Left ventricle myocardium inferior (tissue), 1 donor: Measurements from ENCODE around the gene STX1A. TPM values are rescaled to one million over a fixed set of nuclear protein-coding genes. Genes with fewer than 3 reads are reported as not detected.

Experiments
- DNase-seq: peaks from one replicate; pipeline ENCODE4 v3.0.0-alpha.2; 2020
- H3K27ac ChIP-seq: fragments of 200-600 bp; replicated peaks from 2 replicates; pipeline ENCODE4 v1.8.0; 2021
- H3K27me3 ChIP-seq: fragments of 200-600 bp; 2 replicates; pipeline ENCODE4 v1.8.0; 2021; ENCODE audit warnings: low read depth
- H3K36me3 ChIP-seq: fragments of 200-600 bp; 2 replicates; pipeline ENCODE4 v1.8.0; 2021
- H3K4me1 ChIP-seq: fragments of 200-600 bp; 2 replicates; pipeline ENCODE4 v1.8.0; 2021
- H3K4me3 ChIP-seq: fragments of 200-600 bp; 2 replicates; pipeline ENCODE4 v1.8.0; 2021; ENCODE audit warnings: mild to moderate bottlenecking, moderate library complexity
- H3K9me3 ChIP-seq: fragments of 200-600 bp; replicated peaks from 2 replicates; pipeline ENCODE4 v1.8.0; 2021
- intact Hi-C: fragments of 100-400 bp; cut with micrococcal nuclease; formaldehyde crosslinking; loops from one replicate; pipeline ENCODE4 v1.11.0; 2022
- long read RNA-seq: library from polyadenylated mRNA; unstranded; transcript quantifications from one replicate; pipeline ENCODE4 v2.0.0, GENCODE V29; 2021
- total RNA-seq: library from RNA; stranded (reverse); fragmentation: NEBNext Ultra II Directional; extraction: Animal tissue kit (Norgen Biotek cat#: 25700); gene quantifications from one replicate; pipeline ENCODE4 v1.2.1, GENCODE V29; 2021
- TF ChIP-seq, protein P1 (sequence below): fragments of 200-600 bp; IDR thresholded peaks from 2 replicates; pipeline ENCODE4 v1.8.0; 2021; ENCODE audit warnings: antibody characterized with exemption, mild to moderate bottlenecking, borderline replicate concordance
- donor health status: DM: no; HTN: yes; CAD: no; lungs with severe emphysema.

STX1A gene
- total RNA-seq, result 2.9 TPM
- long read RNA-seq, partial matches to known transcripts, result 0 of 4 reads
- long read RNA-seq, other reads (novel, unspliced or antisense), result 4 of 4 reads

DNA sequence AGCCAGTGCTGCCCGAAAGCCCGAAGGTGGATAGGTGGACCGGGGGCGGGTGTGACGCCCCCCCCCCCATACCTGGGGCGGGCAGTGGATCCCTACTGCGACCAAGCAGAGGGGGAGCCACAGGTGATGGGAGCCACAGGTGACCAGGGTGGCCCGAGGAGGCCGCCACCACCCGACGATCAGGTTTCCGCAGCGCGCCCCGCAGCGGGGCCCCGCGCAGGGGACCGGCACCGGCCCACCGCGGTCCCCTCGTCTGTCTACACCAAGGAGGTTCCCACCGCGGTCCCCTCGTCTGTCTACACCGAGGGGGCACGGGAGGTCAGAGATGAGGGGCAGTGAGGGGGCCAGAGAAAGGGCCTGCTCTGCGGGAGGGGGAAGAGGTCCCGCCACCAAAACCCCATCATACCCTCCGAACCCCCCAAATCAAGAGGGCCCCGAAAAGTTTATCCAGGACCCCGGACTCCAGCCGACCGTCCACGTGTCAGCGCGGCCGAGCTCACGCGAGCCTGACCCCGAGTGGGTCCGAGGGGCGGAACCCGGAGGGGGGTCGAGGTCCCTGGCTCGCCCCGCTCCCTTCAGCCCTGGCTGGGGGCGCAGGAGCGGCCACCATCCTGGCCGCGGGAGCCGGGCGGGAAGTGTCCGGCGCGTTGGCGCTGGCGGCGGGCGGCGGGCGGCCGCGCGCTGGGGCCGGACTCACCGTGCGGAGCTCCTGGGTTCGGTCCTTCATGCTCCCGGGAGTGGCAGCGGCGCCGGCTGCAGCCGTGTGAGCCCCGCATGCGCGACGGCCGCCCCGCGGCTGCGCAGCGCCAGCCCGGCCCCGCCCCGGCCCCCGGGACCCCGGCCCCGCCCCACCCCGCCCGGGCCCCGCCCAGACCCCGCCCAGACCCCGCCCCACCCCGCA is at the start of gene STX1A:
TSS of gene STX1A (minus strand) at position 765 of the 901 bp plus-strand sequence. CDS start at position 727, 38 bp downstream.
- Histone ChIP-seq H3K27ac (peak within 1 kb of the TSS; percentile 38), H3K4me1 (peaks cover 48% of the 10 kb centered on the region)

DNA sequence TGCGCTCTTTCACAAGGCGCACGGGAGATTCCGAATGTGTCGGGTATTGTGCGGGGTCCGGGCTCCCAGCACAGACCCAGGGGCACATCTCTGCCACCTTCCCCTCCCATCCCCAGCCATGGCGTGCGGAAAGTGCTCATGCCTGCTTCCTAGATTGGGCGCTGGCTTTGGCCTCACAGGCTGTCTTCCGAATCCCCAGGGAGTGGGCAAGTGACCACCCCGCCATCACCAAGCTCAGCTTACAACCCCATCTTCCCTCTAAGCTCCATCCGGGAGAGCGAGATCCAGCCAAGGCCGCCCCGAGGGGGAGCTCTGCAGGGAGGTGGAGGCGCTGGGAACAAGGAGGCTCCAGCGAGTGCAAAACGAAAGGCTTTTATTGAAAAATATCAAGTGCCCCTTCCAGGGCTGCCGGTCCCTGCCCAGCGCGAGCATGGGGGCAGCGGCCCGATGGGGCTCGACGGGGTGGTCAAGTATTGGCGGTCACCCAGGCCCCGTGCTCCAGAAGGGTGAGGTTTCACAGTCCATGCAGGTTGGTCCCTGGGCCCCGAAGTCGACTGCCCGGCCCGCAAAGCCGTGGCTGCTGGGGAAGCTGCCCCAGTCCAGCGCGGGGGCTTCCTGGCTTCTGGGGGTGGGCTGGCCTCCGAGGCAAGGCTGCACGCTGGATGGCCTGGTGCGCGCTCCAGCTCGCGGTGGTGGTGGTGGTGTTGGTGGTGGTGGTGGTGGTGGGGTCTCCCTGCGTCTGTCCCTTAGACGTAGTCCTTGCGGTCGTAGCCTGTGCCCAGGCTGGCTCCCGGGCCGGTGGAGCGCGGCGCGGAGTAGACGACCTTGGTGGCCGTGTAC is 49.4 kb upstream of the STX1A start:
- Histone ChIP-seq H3K27ac (no peak overlapping the region), H3K9me3 (no peaks in the 10 kb centered on the region), H3K4me3 (no peak overlapping the region), H3K36me3 (no peaks in the 10 kb centered on the region), H3K4me1 (peaks cover 10% of the 10 kb centered on the region), H3K27me3 (peaks cover 92% of the 10 kb centered on the region)
- intact Hi-C loops, result no loop called here
- TF ChIP-seq, protein P1, sequence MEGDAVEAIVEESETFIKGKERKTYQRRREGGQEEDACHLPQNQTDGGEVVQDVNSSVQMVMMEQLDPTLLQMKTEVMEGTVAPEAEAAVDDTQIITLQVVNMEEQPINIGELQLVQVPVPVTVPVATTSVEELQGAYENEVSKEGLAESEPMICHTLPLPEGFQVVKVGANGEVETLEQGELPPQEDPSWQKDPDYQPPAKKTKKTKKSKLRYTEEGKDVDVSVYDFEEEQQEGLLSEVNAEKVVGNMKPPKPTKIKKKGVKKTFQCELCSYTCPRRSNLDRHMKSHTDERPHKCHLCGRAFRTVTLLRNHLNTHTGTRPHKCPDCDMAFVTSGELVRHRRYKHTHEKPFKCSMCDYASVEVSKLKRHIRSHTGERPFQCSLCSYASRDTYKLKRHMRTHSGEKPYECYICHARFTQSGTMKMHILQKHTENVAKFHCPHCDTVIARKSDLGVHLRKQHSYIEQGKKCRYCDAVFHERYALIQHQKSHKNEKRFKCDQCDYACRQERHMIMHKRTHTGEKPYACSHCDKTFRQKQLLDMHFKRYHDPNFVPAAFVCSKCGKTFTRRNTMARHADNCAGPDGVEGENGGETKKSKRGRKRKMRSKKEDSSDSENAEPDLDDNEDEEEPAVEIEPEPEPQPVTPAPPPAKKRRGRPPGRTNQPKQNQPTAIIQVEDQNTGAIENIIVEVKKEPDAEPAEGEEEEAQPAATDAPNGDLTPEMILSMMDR, result no peak
- no peak for DNase-seq

More for the DNA sequence above, at the start of gene STX1A:
- no peaks in the 10 kb centered on the region for H3K9me3 ChIP-seq
- peak within 1 kb of the TSS; percentile 88 for H3K4me3 ChIP-seq
- DNase-seq, result peak; percentile 69
- peaks cover 16% of the 10 kb centered on the region for H3K27me3 ChIP-seq
- H3K36me3 ChIP-seq, result no peaks in the 10 kb centered on the region
- intact Hi-C loops, result no loop called here
- TF ChIP-seq, protein P1, result no peak

DNA sequence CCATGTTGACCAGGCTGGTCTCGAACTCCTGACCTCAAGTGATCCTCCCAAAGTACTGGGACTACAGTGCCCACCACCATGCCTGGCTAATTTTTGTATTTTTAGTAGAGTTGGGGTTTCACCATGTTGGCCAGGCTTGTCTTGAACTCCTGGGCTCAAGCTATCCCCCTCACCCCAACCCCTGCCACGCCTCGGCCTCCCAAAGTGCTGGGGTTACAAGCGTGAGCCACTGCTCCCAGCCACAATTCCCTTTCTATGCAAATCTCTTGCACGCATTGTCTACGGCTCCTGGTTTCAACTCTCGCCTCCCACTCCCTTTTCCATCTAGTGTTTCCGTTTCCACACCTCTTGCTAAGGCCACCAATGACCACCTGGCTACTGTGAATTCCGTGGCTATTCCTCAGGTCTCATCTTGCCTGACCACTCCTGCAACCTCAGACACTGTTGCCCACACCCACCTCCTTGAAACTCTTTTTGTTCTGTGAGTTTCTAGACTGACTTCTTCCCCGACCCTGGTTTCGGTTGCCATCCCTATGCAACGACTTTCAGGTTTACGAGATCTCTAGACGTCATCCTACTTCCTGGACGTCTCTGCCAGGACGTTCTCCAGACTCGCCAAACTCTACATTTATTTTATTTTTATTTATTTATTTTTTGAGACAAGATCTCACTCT is 47.2 kb upstream of the STX1A start:
- Histone ChIP-seq H3K4me1 (peaks cover 10% of the 10 kb centered on the region), H3K9me3 (no peaks in the 10 kb centered on the region), H3K27me3 (peaks cover 73% of the 10 kb centered on the region), H3K4me3 (no peak overlapping the region), H3K36me3 (no peaks in the 10 kb centered on the region), H3K27ac (no peak overlapping the region)
- TF ChIP-seq, protein P1, result no peak
- intact Hi-C loops, result no loop called here
- no peak for DNase-seq

DNA sequence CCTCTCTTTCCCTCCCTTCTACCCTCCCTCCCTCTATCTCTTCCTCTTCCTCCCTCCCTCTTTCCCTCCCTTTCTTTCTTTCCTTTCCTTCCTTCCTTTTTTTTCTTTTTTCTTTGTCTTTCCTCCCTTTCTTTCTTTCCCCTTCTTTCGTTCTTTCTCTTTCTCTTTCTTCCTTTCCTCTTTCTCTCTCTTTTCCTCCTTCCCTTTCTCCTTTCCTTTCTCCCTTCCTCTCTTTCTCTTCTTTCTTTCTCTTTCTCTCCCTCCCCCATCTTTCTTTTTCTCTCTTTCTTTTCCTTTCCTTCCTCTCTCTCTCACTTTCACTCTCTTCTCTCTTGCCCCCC is 43.2 kb upstream of the STX1A start:
- Histone ChIP-seq H3K4me3 (no peak overlapping the region), H3K36me3 (no peaks in the 10 kb centered on the region), H3K4me1 (no peaks in the 10 kb centered on the region), H3K27ac (no peak overlapping the region), H3K27me3 (peaks cover 32% of the 10 kb centered on the region), H3K9me3 (no peaks in the 10 kb centered on the region)
- DNase-seq, result no peak
- intact Hi-C loops, result no loop called here
- TF ChIP-seq, protein P1, result no peak
